Cardiac muscle cell (in vitro differentiated cells and primary cell): ENCODE measurements around the gene PMM2. TPM values are rescaled to one million over a fixed set of nuclear protein-coding genes. Genes with fewer than 3 reads are reported as not detected.

Experiments used
- DNase-seq, 2 donors: peaks; one replicate each; pipeline versions ENCODE4 v3.0.0 to v3.0.0-alpha.2; 2010 to 2017; ENCODE audit warnings: low read depth in 1 of 2, low spot score in 1 of 2
- H3K27ac ChIP-seq: fragments of 200-600 bp; sonication (generic); 2 replicates; pipeline ENCODE4 v1.5.1; 2016
- H3K27me3 ChIP-seq: fragments of 200-600 bp; sonication (generic); 2 replicates; pipeline ENCODE4 v1.6.0; 2016; ENCODE audit warnings: control low read depth
- H3K36me3 ChIP-seq: fragments of 200-600 bp; sonication (generic); 2 replicates; pipeline ENCODE4 v1.5.1; 2016; ENCODE audit warnings: control low read depth
- H3K4me1 ChIP-seq: fragments of 200-600 bp; sonication (generic); 2 replicates; pipeline ENCODE4 v1.8.1; 2017; ENCODE audit warnings: low read depth, mild to moderate bottlenecking, mixed run types
- H3K4me3 ChIP-seq: fragments of 200-600 bp; sonication (generic); 2 replicates; pipeline ENCODE4 v1.5.1; 2016; ENCODE audit warnings: mild to moderate bottlenecking
- H3K9me3 ChIP-seq: fragments of 200-600 bp; sonication (generic); 2 replicates; pipeline ENCODE4 v1.5.1; 2017; ENCODE audit warnings: low read depth, mild to moderate bottlenecking, control low read depth
- polyA plus RNA-seq: library from polyadenylated mRNA; unstranded; fragments of >200 nt; fragmentation: Nextera tagmentation; extraction: Ambion mirVana; gene quantifications from 2 replicates; pipeline ENCODE4 v1.2.1, GENCODE V29; 2016
- total RNA-seq: library from RNA; depleted of rRNA; stranded (reverse); fragments of >200 nt; gene quantifications from 2 replicates; pipeline ENCODE4 v1.2.3, GENCODE V29; 2016
- TF ChIP-seq, protein P1 (sequence below): IDR thresholded peaks from 2 replicates; pipeline ENCODE4 v1.5.1; 2012; ENCODE audit warnings: low read depth, mild to moderate bottlenecking, low read length

The PMM2 gene
- total and polyA plus RNA-seq, 2 experiments from 2014 or later = 12.9 to 14.2 TPM

DNA sequence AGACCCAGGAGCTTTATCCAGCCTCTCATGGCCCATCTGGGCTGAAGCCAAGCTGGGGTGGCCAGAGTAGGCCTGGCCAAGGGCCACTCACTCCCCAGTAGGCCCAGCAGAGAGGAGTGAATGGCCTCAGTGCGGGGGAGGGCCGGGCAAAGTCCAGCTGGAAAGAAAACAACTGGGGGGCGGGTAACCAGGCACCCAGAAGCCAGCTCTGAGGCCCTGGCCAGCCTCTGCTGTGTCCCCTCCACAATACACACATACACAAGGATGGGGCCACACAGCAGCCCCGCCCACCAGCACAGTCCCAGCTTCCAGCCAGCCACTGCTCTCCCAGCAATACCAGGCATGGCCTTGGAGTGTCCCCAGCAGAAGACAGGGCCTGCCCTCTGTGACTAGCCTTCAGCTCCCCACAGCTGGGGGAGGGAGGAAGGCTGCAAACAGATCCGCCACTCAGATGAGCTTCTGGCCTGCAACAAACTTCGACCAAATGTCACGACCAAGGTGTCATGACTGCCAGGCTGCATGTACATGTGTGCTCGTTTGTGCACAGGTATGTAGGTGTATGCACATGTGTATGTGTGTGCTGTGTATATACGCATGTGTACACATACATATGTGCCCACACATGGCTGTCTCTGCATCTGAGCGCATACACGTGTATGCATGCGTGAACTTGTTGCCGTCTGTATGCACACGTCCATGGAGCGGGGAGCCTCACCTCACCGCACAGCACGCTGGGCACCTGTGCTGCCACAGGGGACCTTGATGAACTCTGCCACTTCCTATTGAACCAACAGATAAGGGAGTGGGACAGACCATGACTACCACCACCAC, 66.2 kb downstream of the PMM2 start:
- DNase-seq = peak in 1 of 2 donors; percentile 59

DNA sequence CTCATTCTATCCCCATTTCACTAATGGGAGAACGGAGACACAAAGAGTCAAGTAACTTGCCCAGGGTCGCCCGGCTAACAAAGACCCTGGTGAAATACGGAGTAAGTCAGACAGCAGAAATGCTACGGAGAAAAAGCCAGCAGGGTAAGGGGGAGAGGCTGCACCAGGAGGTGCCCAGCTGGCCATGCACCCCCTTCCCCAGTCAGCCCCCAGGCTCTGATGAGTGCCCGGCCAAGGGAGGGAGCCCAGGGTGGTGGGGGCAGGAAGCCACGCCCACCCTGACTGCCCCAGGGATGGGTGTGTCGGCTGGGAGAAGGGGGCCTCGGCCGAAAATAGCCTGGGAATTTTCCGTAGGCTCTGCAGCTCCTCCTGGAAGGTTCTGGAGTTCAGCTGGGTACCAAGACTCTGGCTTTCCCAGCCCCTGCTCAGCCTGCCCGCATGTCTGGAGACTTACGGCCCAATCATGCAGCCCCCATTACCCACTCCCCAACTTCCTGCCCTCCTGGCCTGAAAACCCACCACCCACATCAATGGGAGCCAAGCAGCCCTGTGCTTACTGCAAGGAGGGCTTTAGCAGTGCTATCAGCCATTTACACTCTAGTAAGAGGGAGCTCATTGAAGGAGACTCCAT, 67.0 kb downstream of the PMM2 start:
- no peaks in the 10 kb centered on the region for H3K36me3 ChIP-seq
- TF ChIP-seq, protein P1, sequence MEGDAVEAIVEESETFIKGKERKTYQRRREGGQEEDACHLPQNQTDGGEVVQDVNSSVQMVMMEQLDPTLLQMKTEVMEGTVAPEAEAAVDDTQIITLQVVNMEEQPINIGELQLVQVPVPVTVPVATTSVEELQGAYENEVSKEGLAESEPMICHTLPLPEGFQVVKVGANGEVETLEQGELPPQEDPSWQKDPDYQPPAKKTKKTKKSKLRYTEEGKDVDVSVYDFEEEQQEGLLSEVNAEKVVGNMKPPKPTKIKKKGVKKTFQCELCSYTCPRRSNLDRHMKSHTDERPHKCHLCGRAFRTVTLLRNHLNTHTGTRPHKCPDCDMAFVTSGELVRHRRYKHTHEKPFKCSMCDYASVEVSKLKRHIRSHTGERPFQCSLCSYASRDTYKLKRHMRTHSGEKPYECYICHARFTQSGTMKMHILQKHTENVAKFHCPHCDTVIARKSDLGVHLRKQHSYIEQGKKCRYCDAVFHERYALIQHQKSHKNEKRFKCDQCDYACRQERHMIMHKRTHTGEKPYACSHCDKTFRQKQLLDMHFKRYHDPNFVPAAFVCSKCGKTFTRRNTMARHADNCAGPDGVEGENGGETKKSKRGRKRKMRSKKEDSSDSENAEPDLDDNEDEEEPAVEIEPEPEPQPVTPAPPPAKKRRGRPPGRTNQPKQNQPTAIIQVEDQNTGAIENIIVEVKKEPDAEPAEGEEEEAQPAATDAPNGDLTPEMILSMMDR = no peak
- peaks cover 28% of the 10 kb centered on the region for H3K4me1 ChIP-seq
- H3K27me3 ChIP-seq = no peaks in the 10 kb centered on the region
- H3K27ac ChIP-seq = peak overlapping the region; percentile 89
- no peak for DNase-seq
- H3K9me3 ChIP-seq = no peaks in the 10 kb centered on the region
- H3K4me3 ChIP-seq = no peak overlapping the region

More for the DNA sequence above, 66.2 kb downstream of the PMM2 start:
- Histone ChIP-seq H3K9me3 (no peaks in the 10 kb centered on the region), H3K4me3 (no peak overlapping the region), H3K4me1 (peaks cover 28% of the 10 kb centered on the region), H3K36me3 (peaks cover under 1% of the 10 kb centered on the region), H3K27me3 (no peaks in the 10 kb centered on the region), H3K27ac (peak overlapping the region; percentile 89)
- TF ChIP-seq, protein P1 = no peak

DNA sequence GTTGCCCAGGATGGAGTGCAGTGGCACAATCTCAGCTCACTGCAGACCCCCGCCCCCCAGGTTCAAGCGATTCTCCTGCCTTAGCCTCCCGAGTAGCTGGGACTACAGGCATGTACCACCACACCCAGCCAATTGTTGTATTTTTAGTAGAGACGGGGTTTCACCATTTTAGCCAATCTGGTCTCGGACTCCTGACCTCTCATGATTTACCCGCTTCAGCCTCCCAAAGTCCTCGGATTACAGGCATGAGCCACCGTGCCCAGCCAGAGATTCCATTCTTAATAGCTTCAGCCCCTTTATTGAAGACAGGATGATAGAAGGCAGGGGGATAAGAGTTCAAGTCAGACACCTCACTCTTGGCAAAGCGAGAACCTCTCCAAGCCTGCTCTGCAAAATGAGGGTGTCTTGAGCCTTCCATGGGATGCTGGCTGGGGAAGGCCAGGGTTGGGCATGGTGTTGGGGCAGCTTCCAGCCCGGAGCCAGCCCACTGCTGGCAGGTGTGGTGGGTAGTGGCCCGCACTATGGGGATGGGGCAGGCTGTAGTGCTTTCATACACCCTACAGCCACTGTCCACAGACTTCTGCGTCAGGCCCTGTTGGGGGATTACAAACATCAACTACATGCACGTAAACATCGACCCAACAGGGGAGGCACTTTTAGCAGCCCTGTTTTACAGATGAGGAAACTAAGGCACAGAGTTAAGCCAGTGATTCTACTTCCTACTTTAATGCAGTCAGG, 67.7 kb downstream of the PMM2 start:
- H3K4me3 ChIP-seq = no peak overlapping the region
- H3K27me3 ChIP-seq = no peaks in the 10 kb centered on the region
- peaks cover 28% of the 10 kb centered on the region for H3K4me1 ChIP-seq
- TF ChIP-seq, protein P1 = no peak
- no peaks in the 10 kb centered on the region for H3K9me3 ChIP-seq
- no peaks in the 10 kb centered on the region for H3K36me3 ChIP-seq
- H3K27ac ChIP-seq = peak overlapping the region; percentile 89
- no peak for DNase-seq

DNA sequence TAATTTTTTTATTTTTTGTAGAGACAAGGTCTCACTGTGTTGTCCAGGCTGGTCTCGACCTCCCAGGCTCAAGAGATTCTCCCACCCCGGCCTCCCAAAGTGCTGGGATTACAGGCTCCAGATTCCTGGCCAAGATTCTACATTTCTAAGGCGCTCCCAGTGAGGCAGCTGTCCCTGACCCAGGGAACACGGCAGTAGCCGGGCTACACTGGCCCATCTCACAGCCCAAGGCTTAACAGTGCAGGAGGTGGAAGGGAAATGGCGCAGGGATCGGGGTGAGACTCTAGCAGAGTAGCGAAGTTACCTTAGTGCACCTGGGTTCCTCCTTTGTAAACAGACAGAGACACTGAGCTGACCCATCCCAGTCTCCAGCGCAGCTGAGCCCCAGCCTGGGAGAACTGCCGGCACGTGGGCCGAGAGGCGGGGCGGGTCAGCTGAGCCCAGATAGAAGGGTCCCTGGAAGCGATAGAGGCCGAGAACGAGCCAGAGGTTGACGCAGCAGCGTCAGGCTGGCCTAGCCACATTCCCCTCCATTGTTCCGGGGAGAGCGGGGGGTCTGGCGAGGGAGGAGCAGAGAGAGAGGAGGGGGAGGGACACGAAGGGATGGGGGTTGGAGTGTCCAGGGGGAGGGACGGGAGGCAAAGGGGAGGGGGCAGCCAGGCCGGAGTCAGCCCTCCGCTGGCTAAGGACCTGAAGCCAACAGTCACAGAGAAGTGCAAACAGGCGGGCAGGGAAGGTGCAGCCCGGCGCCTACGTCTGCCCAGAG, 68.7 kb downstream of the PMM2 start:
- Histone ChIP-seq H3K27me3 (no peaks in the 10 kb centered on the region), H3K36me3 (no peaks in the 10 kb centered on the region), H3K4me1 (peaks cover 28% of the 10 kb centered on the region), H3K4me3 (peak overlapping the region; percentile 97), H3K27ac (peak overlapping the region; percentile 89), H3K9me3 (no peaks in the 10 kb centered on the region)
- DNase-seq = peak; percentile 77 to 85
- TF ChIP-seq, protein P1 = no peak

DNA sequence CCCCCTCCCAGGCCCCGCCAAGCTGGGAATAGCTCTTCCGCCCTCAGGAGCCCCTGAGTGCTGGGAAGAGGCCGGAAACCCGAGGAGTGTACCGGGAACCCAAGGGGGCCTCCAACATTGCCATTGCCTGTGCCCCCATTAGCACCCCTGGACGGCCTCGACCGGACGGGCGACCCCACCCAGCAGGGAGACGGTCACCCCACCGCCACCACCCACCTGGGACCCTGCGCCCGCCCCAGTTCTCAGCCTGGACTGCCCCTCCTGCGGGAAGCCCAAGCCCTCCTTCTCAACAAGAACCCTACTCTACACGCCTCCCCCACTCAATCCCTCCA, 69.2 kb downstream of the PMM2 start:
- peak overlapping the region; percentile 89 for H3K27ac ChIP-seq
- no peaks in the 10 kb centered on the region for H3K9me3 ChIP-seq
- no peaks in the 10 kb centered on the region for H3K27me3 ChIP-seq
- TF ChIP-seq, protein P1 = no peak
- no peak for DNase-seq
- peaks cover 28% of the 10 kb centered on the region for H3K4me1 ChIP-seq
- H3K4me3 ChIP-seq = peak overlapping the region; percentile 97
- H3K36me3 ChIP-seq = no peaks in the 10 kb centered on the region
